ENCODE data around the gene NUDT3. TPM values are rescaled to one million over a fixed set of nuclear protein-coding genes. Genes with fewer than 3 reads are reported as not detected.
A peak's percentile ranks its signal among the peaks of the same experiment; 100 is the strongest.

NUDT3 gene
- total and polyA plus RNA-seq, 9 of the 15 experiments (the other 6 are each of a cell fraction or from before 2014, with no cell fraction given): 5.4 to 81.2 (median 56.4) TPM

- TF ChIP-seq, protein P1, sequence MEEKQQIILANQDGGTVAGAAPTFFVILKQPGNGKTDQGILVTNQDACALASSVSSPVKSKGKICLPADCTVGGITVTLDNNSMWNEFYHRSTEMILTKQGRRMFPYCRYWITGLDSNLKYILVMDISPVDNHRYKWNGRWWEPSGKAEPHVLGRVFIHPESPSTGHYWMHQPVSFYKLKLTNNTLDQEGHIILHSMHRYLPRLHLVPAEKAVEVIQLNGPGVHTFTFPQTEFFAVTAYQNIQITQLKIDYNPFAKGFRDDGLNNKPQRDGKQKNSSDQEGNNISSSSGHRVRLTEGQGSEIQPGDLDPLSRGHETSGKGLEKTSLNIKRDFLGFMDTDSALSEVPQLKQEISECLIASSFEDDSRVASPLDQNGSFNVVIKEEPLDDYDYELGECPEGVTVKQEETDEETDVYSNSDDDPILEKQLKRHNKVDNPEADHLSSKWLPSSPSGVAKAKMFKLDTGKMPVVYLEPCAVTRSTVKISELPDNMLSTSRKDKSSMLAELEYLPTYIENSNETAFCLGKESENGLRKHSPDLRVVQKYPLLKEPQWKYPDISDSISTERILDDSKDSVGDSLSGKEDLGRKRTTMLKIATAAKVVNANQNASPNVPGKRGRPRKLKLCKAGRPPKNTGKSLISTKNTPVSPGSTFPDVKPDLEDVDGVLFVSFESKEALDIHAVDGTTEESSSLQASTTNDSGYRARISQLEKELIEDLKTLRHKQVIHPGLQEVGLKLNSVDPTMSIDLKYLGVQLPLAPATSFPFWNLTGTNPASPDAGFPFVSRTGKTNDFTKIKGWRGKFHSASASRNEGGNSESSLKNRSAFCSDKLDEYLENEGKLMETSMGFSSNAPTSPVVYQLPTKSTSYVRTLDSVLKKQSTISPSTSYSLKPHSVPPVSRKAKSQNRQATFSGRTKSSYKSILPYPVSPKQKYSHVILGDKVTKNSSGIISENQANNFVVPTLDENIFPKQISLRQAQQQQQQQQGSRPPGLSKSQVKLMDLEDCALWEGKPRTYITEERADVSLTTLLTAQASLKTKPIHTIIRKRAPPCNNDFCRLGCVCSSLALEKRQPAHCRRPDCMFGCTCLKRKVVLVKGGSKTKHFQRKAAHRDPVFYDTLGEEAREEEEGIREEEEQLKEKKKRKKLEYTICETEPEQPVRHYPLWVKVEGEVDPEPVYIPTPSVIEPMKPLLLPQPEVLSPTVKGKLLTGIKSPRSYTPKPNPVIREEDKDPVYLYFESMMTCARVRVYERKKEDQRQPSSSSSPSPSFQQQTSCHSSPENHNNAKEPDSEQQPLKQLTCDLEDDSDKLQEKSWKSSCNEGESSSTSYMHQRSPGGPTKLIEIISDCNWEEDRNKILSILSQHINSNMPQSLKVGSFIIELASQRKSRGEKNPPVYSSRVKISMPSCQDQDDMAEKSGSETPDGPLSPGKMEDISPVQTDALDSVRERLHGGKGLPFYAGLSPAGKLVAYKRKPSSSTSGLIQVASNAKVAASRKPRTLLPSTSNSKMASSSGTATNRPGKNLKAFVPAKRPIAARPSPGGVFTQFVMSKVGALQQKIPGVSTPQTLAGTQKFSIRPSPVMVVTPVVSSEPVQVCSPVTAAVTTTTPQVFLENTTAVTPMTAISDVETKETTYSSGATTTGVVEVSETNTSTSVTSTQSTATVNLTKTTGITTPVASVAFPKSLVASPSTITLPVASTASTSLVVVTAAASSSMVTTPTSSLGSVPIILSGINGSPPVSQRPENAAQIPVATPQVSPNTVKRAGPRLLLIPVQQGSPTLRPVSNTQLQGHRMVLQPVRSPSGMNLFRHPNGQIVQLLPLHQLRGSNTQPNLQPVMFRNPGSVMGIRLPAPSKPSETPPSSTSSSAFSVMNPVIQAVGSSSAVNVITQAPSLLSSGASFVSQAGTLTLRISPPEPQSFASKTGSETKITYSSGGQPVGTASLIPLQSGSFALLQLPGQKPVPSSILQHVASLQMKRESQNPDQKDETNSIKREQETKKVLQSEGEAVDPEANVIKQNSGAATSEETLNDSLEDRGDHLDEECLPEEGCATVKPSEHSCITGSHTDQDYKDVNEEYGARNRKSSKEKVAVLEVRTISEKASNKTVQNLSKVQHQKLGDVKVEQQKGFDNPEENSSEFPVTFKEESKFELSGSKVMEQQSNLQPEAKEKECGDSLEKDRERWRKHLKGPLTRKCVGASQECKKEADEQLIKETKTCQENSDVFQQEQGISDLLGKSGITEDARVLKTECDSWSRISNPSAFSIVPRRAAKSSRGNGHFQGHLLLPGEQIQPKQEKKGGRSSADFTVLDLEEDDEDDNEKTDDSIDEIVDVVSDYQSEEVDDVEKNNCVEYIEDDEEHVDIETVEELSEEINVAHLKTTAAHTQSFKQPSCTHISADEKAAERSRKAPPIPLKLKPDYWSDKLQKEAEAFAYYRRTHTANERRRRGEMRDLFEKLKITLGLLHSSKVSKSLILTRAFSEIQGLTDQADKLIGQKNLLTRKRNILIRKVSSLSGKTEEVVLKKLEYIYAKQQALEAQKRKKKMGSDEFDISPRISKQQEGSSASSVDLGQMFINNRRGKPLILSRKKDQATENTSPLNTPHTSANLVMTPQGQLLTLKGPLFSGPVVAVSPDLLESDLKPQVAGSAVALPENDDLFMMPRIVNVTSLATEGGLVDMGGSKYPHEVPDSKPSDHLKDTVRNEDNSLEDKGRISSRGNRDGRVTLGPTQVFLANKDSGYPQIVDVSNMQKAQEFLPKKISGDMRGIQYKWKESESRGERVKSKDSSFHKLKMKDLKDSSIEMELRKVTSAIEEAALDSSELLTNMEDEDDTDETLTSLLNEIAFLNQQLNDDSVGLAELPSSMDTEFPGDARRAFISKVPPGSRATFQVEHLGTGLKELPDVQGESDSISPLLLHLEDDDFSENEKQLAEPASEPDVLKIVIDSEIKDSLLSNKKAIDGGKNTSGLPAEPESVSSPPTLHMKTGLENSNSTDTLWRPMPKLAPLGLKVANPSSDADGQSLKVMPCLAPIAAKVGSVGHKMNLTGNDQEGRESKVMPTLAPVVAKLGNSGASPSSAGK (IDR thresholded peaks at IDR 0.05): no peak
- TF ChIP-seq EP300 (IDR thresholded peaks at IDR 0.05; ENCODE audit: low read length) (no peak), ZNF431 (CRISPR knock-in tag; IDR thresholded peaks at IDR 0.05) (no peak), TEAD1 (CRISPR knock-in tag; IDR thresholded peaks at IDR 0.05) (no peak), MIER1 (IDR thresholded peaks at IDR 0.05; ENCODE audit: low read depth) (no peak), GABPB2 (CRISPR knock-in tag; conservative IDR thresholded peaks at IDR 0.05) (no peak), XRCC4 (IDR thresholded peaks at IDR 0.05; ENCODE audit: extremely low read depth, insufficient read depth, insufficient read length) (no peak), GTF2F1 (IDR thresholded peaks at IDR 0.05; ENCODE audit: low read depth, low read length) (0 out of 2 replicates have a peak, but pooled peaks have one; percentile 30), MBD1 (CRISPR knock-in tag; IDR thresholded peaks at IDR 0.05) (no peak), MEIS2 (IDR thresholded peaks at IDR 0.05; ENCODE audit: partially characterized antibody) (peak; percentile 91), KAT2B (IDR thresholded peaks at IDR 0.05; ENCODE audit: low read depth, low read length) (no peak)
- TF ChIP-seq, protein P2, sequence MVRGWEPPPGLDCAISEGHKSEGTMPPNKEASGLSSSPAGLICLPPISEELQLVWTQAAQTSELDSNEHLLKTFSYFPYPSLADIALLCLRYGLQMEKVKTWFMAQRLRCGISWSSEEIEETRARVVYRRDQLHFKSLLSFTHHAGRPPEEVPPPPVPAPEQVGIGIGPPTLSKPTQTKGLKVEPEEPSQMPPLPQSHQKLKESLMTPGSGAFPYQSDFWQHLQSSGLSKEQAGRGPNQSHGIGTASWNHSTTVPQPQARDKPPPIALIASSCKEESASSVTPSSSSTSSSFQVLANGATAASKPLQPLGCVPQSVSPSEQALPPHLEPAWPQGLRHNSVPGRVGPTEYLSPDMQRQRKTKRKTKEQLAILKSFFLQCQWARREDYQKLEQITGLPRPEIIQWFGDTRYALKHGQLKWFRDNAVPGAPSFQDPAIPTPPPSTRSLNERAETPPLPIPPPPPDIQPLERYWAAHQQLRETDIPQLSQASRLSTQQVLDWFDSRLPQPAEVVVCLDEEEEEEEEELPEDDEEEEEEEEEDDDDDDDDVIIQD (CRISPR knock-in tag; IDR thresholded peaks at IDR 0.05): no peak
Observed at GRCh38 chr6:34238585-34239499, 153.6 kb downstream of the NUDT3 start (continued).
